Activated naive CD8-positive, alpha-beta T cell treated with anti-CD3 and anti-CD28 coated beads, Interleukin-2, amount 10 ng/mL, durations not matched to agents 7 days and 5 days (primary cell): Measurements from ENCODE around the gene NPEPPS. TPM values are rescaled to one million over a fixed set of nuclear protein-coding genes. Genes with fewer than 3 reads are reported as not detected.

Experiments
- ATAC-seq: fragments of 150-1000 bp; cut with Tn5 transposase; one replicate; pipeline ENCODE4 v1.10.0; 2021; ENCODE audit warnings: low read depth, moderate library complexity
- POLR2A ChIA-PET: fragments of 350-600 bp; sonication (Branson Sonifier 250); formaldehyde crosslinking; loops from one replicate; lab custom pipeline; 2021; ENCODE audit warnings: antibody characterized with exemption; lab: Charles Lee
- DNase-seq: peaks from one replicate; pipeline ENCODE4 v3.0.0; 2021
- H3K27ac Mint-ChIP-seq: one replicate; pipeline ENCODE4 v1.8.0; 2022; ENCODE audit warnings: mild to moderate bottlenecking, mixed read lengths
- H3K27me3 Mint-ChIP-seq: one replicate; pipeline ENCODE4 v1.8.0; 2022; ENCODE audit warnings: mild to moderate bottlenecking, moderate library complexity, mixed read lengths
- H3K36me3 Mint-ChIP-seq: one replicate; pipeline ENCODE4 v1.8.0; 2021; ENCODE audit warnings: mild to moderate bottlenecking, mixed read lengths
- H3K4me1 Mint-ChIP-seq: one replicate; pipeline ENCODE4 v1.8.0; 2021; ENCODE audit warnings: mixed read lengths
- H3K4me3 Mint-ChIP-seq: one replicate; pipeline ENCODE4 v1.8.0; 2022; ENCODE audit warnings: mild to moderate bottlenecking, moderate library complexity, mixed read lengths
- H3K9me3 Mint-ChIP-seq: one replicate; pipeline ENCODE4 v1.8.0; 2021; ENCODE audit warnings: mixed read lengths
- total RNA-seq, 2 experiments: library from RNA; stranded (reverse); gene quantifications; one replicate each; pipeline ENCODE4 v1.2.3, GENCODE V29; 2021

Gene NPEPPS
- total RNA-seq, 2 experiments from 2014 or later, result 101 to 104 TPM

GRCh38 chr17:47644324-47644723 is 113.4 kb downstream of the NPEPPS start:
- no peaks in the 10 kb centered on the region for H3K27me3 Mint-ChIP-seq
- peaks cover 4% of the 10 kb centered on the region for H3K36me3 Mint-ChIP-seq
- H3K4me3 Mint-ChIP-seq, result no peak overlapping the region
- no peak for ATAC-seq
- POLR2A ChIA-PET, result interaction anchor here (0.6 kb wide), 1 partner anchor 9 kb away, joined by 3 read pairs; no protein-coding TSS in a partner anchor
- DNase-seq, result no peak
- H3K27ac Mint-ChIP-seq, result no peak overlapping the region
- H3K4me1 Mint-ChIP-seq, result peaks cover 14% of the 10 kb centered on the region
- no peaks in the 10 kb centered on the region for H3K9me3 Mint-ChIP-seq

- H3K36me3 Mint-ChIP-seq, result peaks cover 31% of the 10 kb centered on the region
- POLR2A ChIA-PET, result interaction anchor here (0.6 to 4.9 kb wide), 26 partner anchors 9 to 706 kb away, joined by 3 to 39 read pairs (median 4); partner anchors contain the start of genes CDC27, EFCAB13, LRRC46 and MRPL10
- peak; percentile 95 for DNase-seq
- H3K4me3 Mint-ChIP-seq, result peak within 1 kb of the TSS; percentile 92
- peak; percentile 86 for ATAC-seq
- no peaks in the 10 kb centered on the region for H3K9me3 Mint-ChIP-seq
- H3K27ac Mint-ChIP-seq, result peak within 1 kb of the TSS; percentile 96
- H3K27me3 Mint-ChIP-seq, result no peaks in the 10 kb centered on the region
- peaks cover 37% of the 10 kb centered on the region for H3K4me1 Mint-ChIP-seq
These were observed 118.5 kb downstream of the NPEPPS start, which contains the start of gene KPNB1 for GRCh38 chr17:47649153-47649971. TSS of gene KPNB1 (plus strand) at chr17:47649919. CDS start at chr17:47650245, 326 bp downstream.

- H3K27ac Mint-ChIP-seq, result peak overlapping the region; percentile 96
- peaks cover 43% of the 10 kb centered on the region for H3K4me1 Mint-ChIP-seq
- no peaks in the 10 kb centered on the region for H3K27me3 Mint-ChIP-seq
- H3K4me3 Mint-ChIP-seq, result peak overlapping the region; percentile 89
- POLR2A ChIA-PET, result interaction anchor here (0.9 to 4.9 kb wide), 21 partner anchors 9 to 550 kb away, joined by 3 to 39 read pairs (median 6); partner anchors contain the start of genes EFCAB13, LRRC46, MRPL10 and TBX21
- peaks cover 33% of the 10 kb centered on the region for H3K36me3 Mint-ChIP-seq
- DNase-seq, result no peak
- no peaks in the 10 kb centered on the region for H3K9me3 Mint-ChIP-seq
- ATAC-seq, result peak; percentile 0
These were observed 119.1 kb downstream of the NPEPPS start for GRCh38 chr17:47649972-47650524.

- peak overlapping the region; percentile 55 for H3K27ac Mint-ChIP-seq
- peak overlapping the region; percentile 92 for H3K4me3 Mint-ChIP-seq
- peaks cover 51% of the 10 kb centered on the region for H3K4me1 Mint-ChIP-seq
- DNase-seq, result peak; percentile 92
- no peaks in the 10 kb centered on the region for H3K9me3 Mint-ChIP-seq
- no peaks in the 10 kb centered on the region for H3K27me3 Mint-ChIP-seq
- H3K36me3 Mint-ChIP-seq, result peaks cover 41% of the 10 kb centered on the region
- peak; percentile 28 for ATAC-seq
- POLR2A ChIA-PET, result interaction anchor here (0.6 to 4.9 kb wide), 10 partner anchors 8 to 185 kb away, joined by 3 to 39 read pairs (median 8); partner anchors contain the start of gene TBX21
These were observed 119.9 kb downstream of the NPEPPS start for GRCh38 chr17:47650525-47651522.

GRCh38 chr17:47651704-47652103 is 120.8 kb downstream of the NPEPPS start:
- Mint-ChIP-seq H3K4me3 (peak overlapping the region; percentile 92), H3K9me3 (no peaks in the 10 kb centered on the region), H3K27me3 (no peaks in the 10 kb centered on the region), H3K36me3 (peaks cover 46% of the 10 kb centered on the region), H3K27ac (peak overlapping the region; percentile 60), H3K4me1 (peaks cover 55% of the 10 kb centered on the region)
- DNase-seq (no peak), ATAC-seq (no peak)
- POLR2A ChIA-PET, result interaction anchor here (2.8 to 4.9 kb wide), 2 partner anchors 12 to 20 kb away, joined by 7 to 39 read pairs; no protein-coding TSS in a partner anchor

DNA sequence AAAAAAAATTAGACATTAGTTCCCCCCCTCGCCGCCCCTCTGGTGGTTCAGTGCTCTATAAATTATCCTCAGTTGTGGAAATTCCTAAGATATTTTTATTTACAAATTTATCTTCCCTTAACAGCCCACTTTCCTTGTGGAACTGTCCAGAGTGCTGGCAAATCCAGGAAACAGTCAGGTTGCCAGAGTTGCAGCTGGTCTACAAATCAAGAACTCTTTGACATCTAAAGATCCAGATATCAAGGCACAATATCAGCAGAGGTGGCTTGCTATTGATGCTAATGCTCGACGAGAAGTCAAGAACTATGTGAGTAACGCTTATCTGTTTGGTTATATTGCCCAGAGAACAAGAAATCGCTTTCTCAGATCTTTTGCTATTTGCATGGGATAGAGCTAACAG is 121.7 kb downstream of the NPEPPS start:
- Mint-ChIP-seq H3K36me3 (peaks cover 51% of the 10 kb centered on the region), H3K27ac (no peak overlapping the region), H3K4me3 (peak overlapping the region; percentile 92), H3K9me3 (no peaks in the 10 kb centered on the region), H3K27me3 (no peaks in the 10 kb centered on the region), H3K4me1 (peaks cover 60% of the 10 kb centered on the region)
- no peak for ATAC-seq
- POLR2A ChIA-PET, result interaction anchor here (4.9 kb wide), 1 partner anchor 11 kb away, joined by 39 read pairs; no protein-coding TSS in a partner anchor
- no peak for DNase-seq

DNA sequence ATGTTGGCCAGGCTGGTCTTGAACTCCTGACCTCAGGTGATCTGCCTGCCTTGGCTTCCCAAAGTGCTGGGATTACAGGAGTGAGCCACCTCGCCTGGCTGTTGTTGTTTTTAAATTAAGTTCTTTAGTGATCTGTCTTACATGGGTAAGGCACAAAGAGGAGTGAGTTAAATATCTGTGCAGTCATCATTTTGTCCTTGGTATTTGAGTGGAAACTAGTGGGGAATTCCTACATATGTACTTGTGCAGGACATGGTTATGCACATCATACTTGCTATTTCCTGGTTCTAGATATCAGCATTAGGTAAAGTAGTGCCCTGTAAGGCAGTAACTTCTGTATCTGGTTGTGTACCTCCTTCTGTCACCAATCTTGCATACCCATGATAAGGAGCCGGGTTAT is 122.5 kb downstream of the NPEPPS start:
- H3K4me1 Mint-ChIP-seq, result peaks cover 64% of the 10 kb centered on the region
- peak overlapping the region; percentile 66 for H3K4me3 Mint-ChIP-seq
- peak overlapping the region; percentile 13 for H3K27ac Mint-ChIP-seq
- POLR2A ChIA-PET, result interaction anchor here (0.7 to 4.9 kb wide), 2 partner anchors 9 to 10 kb away, joined by 3 to 39 read pairs; no protein-coding TSS in a partner anchor
- no peaks in the 10 kb centered on the region for H3K27me3 Mint-ChIP-seq
- H3K36me3 Mint-ChIP-seq, result peaks cover 55% of the 10 kb centered on the region
- ATAC-seq, result no peak
- no peak for DNase-seq
- no peaks in the 10 kb centered on the region for H3K9me3 Mint-ChIP-seq

DNA sequence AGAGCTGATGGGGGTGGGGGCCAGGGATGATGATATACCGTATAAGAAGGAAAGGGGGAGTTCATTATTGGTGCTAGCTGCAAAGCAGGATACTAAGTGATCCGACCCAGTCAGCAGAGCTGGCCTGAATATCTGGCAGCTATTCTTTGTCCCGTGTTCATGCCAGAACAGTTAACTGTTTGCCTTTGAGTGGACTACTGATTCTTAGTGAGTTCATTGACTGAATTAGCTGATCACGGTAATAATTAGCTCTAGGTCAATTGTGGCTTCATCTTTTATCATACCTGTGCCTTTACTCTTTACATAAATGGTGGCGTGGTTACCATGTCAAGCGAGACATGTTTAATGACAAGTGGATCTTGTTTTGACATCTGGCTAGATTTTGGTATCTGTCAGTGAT is 124.1 kb downstream of the NPEPPS start:
- DNase-seq, result no peak
- no peak for ATAC-seq
- H3K4me1 Mint-ChIP-seq, result peaks cover 66% of the 10 kb centered on the region
- peak overlapping the region; percentile 27 for H3K4me3 Mint-ChIP-seq
- no peaks in the 10 kb centered on the region for H3K9me3 Mint-ChIP-seq
- peak overlapping the region; percentile 47 for H3K27ac Mint-ChIP-seq
- H3K36me3 Mint-ChIP-seq, result peaks cover 61% of the 10 kb centered on the region
- H3K27me3 Mint-ChIP-seq, result no peaks in the 10 kb centered on the region
- POLR2A ChIA-PET, result no interaction called here

- ATAC-seq, result peak; percentile 83
- Mint-ChIP-seq H3K4me3 (peak overlapping the region; percentile 81), H3K27me3 (no peaks in the 10 kb centered on the region), H3K9me3 (no peaks in the 10 kb centered on the region), H3K4me1 (peaks cover 48% of the 10 kb centered on the region), H3K36me3 (peaks cover 48% of the 10 kb centered on the region), H3K27ac (peak overlapping the region; percentile 93)
- no peak for DNase-seq
- POLR2A ChIA-PET, result interaction anchor here (2.7 kb wide), 1 partner anchor 10 kb away, joined by 28 read pairs; the partner anchor contains the start of gene KPNB1
These were observed 129.2 kb downstream of the NPEPPS start for GRCh38 chr17:47660064-47660492.

DNA sequence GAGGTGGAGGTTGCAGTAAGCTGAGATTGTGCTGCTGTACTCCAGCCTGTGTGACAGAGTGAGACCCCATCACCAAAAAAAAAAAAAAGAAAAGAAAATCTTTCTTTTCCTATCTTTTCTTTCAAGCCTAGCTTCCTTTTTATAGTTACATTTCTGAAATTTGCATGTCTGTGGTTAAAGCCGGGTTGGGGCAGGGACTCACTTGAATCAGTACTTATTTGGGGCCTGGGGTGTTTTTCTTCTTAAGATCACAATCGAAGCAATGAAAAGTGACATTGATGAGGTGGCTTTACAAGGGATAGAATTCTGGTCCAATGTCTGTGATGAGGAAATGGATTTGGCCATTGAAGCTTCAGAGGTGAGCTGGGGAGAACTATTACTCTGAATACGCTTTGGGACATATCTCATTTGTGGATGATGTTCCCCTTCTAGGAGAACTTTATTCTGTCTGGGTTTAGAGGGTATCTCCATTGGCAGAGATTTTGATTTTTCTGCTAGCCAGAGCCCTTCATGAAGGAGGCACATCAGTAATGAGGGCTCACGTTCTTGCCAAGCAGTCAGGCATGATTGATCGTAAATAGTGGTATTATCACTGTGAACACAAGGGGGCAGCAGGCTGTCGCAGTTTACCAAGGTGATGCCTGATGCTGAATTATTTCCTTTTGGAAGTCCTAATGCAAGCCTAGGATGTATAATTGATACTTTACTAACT is 133.2 kb downstream of the NPEPPS start:
- ATAC-seq (peak; percentile 60), DNase-seq (peak; percentile 44)
- POLR2A ChIA-PET, result interaction anchor here (0.7 to 5.3 kb wide), 4 partner anchors 9 to 61 kb away, joined by 3 to 39 read pairs (median 4); partner anchors contain the start of gene KPNB1
- Mint-ChIP-seq H3K36me3 (peaks cover 37% of the 10 kb centered on the region), H3K9me3 (no peaks in the 10 kb centered on the region), H3K27ac (peak overlapping the region; percentile 55), H3K4me3 (no peak overlapping the region), H3K4me1 (peaks cover 33% of the 10 kb centered on the region), H3K27me3 (no peaks in the 10 kb centered on the region)

GRCh38 chr17:47664624-47664941 is 133.7 kb downstream of the NPEPPS start:
- ATAC-seq (no peak), DNase-seq (no peak)
- no peaks in the 10 kb centered on the region for H3K27me3 Mint-ChIP-seq
- POLR2A ChIA-PET, result interaction anchor here (1.1 to 5.3 kb wide), 3 partner anchors 12 to 35 kb away, joined by 3 to 39 read pairs (median 3); partner anchors contain the start of gene KPNB1
- no peak overlapping the region for H3K4me3 Mint-ChIP-seq
- peaks cover 34% of the 10 kb centered on the region for H3K4me1 Mint-ChIP-seq
- no peaks in the 10 kb centered on the region for H3K9me3 Mint-ChIP-seq
- peak overlapping the region; percentile 55 for H3K27ac Mint-ChIP-seq
- peaks cover 41% of the 10 kb centered on the region for H3K36me3 Mint-ChIP-seq
